ENCODE results near the gene S100G.

The S100G gene

GRCh38 chrX:16651391-16652024, 1.6 kb downstream of the S100G start:
- DNase-seq = no peak

GRCh38 chrX:16653424-16653823, 3.5 kb downstream of the S100G start:
- no peak for DNase-seq

GRCh38 chrX:16654093-16654492, 4.1 kb downstream of the S100G start:
- DNase-seq = no peak

- no peak for DNase-seq
These were observed 8.3 kb downstream of the S100G start for GRCh38 chrX:16658284-16658683.

GRCh38 chrX:16659321-16659720, 9.4 kb downstream of the S100G start:
- no peak for DNase-seq

GRCh38 chrX:16661495-16661894, 11.5 kb downstream of the S100G start:
- no peak for DNase-seq

- no peak for DNase-seq
These were observed 12.4 kb downstream of the S100G start for GRCh38 chrX:16662402-16662801.

GRCh38 chrX:16664074-16664473, 14.1 kb downstream of the S100G start:
- no peak for DNase-seq

GRCh38 chrX:16664626-16665025, 14.7 kb downstream of the S100G start:
- no peak for DNase-seq

GRCh38 chrX:16665089-16665488, 15.1 kb downstream of the S100G start:
- no peak for DNase-seq

GRCh38 chrX:16666541-16666940, 16.6 kb downstream of the S100G start:
- DNase-seq = no peak

GRCh38 chrX:16671005-16671404, 21.0 kb downstream of the S100G start:
- DNase-seq = peak in 1 of 2 experiments; percentile 6

GRCh38 chrX:16678689-16679088, 28.7 kb downstream of the S100G start:
- DNase-seq = no peak

GRCh38 chrX:16683007-16683664, 33.2 kb downstream of the S100G start:
- no peak for DNase-seq

GRCh38 chrX:16687514-16687913, 37.6 kb downstream of the S100G start:
- DNase-seq = no peak

GRCh38 chrX:16695079-16695676, 45.2 kb downstream of the S100G start:
- peak; percentile 69 to 74 for DNase-seq

- DNase-seq = no peak
These were observed 47.0 kb downstream of the S100G start for GRCh38 chrX:16696956-16697355.

- DNase-seq = no peak
These were observed 49.4 kb downstream of the S100G start for GRCh38 chrX:16699389-16699788.

GRCh38 chrX:16700734-16701133, 50.8 kb downstream of the S100G start:
- no peak for DNase-seq

- no peak for DNase-seq
These were observed 53.0 kb downstream of the S100G start for GRCh38 chrX:16702700-16703599.
